Dermis microvascular lymphatic vessel endothelial cell (primary cell): ENCODE results near the gene CARM1. TPM values are rescaled to one million over a fixed set of nuclear protein-coding genes. Genes with fewer than 3 reads are reported as not detected.
"Not testable (repeated sequence)": the region's sequence is repeated elsewhere in the genome, so short reads cannot be mapped to it uniquely, and the experiment has no call there.

Experiments used
- DNase-seq, 2 donors: peaks; one replicate each; pipeline versions ENCODE4 v3.0.0 to v3.0.0-alpha.2; 2010; ENCODE audit warnings: low read depth in 2 of 2
- total RNA-seq: library from RNA; depleted of rRNA; stranded (reverse); fragments of >200 nt; gene quantifications from 2 replicates; pipeline ENCODE4 v1.2.1, GENCODE V29; 2014

The CARM1 gene
- total RNA-seq, 1 donor from 2014 or later: 19.0 TPM

DNA sequence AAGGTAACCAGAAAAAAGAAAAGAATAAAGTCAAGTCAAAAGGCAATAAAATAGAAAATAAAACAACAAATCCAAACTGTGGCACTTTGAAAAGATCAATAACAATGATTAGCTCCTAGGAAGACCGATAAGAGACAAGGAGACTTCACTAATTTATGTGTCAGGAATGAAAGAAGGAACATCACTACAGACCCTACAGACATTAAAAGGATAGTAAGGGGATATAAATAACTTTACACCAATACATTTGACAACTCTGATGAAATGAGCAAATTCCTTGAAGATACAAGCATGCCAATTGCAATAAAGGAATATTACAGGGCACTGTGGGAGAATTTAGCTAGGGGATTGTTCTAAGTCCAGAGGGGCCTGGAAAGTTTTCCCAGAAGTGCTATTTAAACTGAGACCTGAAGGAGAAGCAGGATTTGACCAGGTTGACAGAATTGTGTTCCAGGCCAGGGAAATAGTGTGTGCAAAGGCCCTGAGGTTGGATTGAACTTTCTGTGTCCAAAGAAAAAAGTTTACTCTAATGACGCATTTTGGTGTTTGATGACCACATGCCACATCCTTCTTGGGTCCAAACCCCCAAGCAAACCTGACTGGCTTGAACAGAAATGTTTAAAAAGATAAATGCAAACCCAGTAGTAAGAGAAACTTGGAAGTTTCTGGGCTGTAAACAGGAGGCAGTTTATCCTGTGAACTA is 24.7 kb upstream of the CARM1 start:
- DNase-seq: no peak

DNA sequence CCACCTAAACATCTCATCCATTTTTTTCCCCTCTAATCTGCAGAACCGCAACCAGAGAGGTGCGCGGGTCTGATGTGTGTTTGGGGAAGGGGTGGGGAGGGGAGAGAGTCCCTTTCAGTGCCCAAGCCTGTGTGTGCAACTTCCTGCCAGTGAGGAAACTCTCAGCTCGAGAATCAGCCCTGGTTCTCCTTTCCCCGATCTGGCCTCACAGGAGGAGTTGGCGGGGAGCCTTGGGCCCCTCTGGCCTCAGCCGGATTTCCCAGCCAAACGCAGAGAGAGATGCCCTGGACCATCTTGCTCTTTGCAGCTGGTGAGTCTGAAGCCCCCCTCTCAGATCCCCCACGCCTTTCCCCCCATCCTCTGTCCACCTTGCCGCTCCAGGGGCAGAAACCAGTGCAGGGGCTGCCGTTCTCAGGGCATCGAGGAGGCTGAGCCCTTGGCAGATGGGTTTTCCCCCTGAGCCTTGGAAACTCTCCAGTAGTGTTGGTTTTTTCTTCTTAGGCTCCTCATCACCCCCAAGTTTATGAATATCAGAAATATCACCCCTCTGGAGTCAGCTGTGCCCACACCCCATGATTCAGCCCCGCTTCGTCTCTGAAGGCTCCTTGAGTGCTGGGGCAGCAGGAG is 23.0 kb upstream of the CARM1 start, which contains the start of gene C19orf38:
C19orf38 (plus strand) TSS at position 186 of the 627 bp plus-strand sequence; CDS start at position 280, 94 bp downstream.
- no peak for DNase-seq

DNA sequence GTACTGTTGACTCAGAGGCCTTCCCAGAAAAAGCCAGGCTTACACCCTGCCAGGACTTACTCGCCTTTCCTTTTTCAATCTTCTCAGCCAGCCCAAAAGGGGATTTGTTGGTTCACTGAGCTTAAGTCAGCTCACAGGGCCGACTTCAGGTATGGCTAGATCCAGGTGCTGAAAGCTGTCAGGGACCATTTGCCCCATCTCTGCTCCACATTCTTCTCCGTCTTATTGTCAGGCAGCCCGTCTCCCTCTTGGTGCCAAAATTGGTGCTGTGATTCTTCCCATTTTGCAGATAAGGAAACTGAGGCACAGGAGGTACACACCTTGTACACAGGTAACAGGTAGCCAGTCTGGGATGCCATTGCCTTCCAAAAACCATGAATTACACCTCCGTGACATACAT is 20.7 kb upstream of the CARM1 start:
- DNase-seq: no peak

- DNase-seq: no peak
Measured at GRCh38 chr19:10852098-10852800, 19.1 kb upstream of the CARM1 start.

- no peak for DNase-seq
Measured at GRCh38 chr19:10852941-10853340, 18.4 kb upstream of the CARM1 start.

DNA sequence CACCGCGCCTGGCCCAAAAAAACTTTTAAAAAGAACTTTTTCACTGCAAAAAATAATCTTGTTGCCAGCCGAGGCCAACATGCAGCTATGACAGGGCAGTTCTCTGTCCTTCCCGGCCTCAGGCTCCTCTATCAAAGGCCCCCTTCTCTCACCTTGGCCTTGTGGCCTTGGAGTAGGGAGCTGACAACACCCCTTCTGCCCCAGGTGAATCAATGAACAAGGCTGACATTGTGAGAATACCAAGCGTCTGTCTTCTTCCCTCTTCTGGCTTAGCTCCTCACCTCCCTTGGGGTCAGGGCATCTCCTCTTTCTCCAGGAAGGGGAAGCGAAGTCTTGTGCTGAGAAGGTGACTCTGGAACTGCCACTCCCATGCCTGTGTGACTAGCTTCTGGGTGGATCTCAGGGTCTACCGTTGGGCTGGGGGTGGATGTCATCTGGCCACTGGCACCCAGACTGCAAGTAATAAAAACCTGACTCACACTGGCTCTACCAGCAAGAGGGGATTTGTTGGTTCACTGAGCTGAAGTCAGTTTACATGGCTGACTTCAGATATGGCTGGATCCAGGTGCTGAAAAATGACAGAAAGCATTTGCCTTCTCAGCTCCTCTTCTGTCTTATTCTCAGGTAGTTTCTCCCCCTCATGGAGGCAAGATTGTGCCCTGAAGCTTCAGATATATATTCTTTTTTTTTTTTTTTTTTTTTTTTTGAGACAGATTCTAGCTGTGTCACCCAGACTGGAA is 16.8 kb upstream of the CARM1 start:
- DNase-seq: no peak

DNA sequence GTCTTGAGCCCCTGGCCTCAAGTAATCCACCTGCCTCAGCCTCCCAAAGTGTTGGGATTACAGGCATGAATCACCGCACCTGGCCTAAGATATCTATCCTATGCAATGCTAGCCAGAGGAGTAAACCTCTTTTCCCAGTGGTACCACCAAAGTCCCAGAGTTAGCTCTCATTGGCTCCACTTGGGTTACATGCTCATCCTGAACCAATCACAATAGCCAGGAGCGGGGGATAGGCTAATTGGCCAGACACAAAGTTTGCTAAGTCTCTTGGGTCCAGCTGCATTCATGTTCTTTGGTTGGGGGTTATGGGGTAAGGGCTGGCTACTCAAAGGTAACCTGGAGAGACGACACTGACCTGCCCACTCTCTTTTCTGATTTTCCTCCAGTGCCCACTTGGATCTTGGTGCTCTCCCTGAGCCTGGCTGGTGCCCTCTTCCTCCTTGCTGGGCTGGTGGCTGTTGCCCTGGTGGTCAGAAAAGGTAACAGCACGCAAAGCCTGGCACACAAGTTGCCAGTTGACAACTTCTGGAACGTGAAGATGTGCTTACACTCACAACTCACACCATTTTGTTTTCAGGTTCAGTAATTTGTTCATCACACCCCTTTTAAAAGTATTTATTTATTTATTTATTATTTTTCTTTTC is 15.4 kb upstream of the CARM1 start:
- DNase-seq: peak in 1 of 2 donors; percentile 21

GRCh38 chr19:10856899-10857298 is 14.5 kb upstream of the CARM1 start:
- DNase-seq: not testable (repeated sequence)

- DNase-seq: peak in 1 of 2 donors; percentile 40
Measured at GRCh38 chr19:10858204-10858828, 13.0 kb upstream of the CARM1 start.

DNA sequence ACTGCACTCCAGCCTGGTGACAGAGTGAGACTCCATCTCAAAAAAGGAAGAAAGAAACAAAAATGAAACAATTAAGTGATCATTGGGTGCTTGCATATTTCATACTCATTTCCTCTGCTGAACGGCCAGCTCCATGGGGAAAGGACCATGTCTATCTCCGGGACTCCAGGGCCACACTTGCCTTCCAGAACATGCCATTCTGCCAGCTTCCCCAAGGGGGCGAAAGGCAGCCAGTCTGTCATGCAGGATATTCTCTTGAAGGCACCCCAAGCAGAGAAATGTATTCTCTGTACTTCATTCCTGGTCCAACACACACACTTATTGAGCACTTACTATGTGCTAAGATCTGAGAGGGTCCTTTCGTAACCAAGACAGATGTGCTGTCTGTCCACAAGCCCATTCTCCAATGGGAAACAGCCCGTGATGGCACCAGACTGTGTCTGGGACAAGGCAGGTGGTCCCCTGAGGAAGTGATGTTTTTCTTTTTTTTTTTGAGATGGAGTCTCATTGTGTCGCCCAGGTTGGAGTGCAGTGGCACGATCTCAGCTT is 10.2 kb upstream of the CARM1 start:
- DNase-seq: peak in 1 of 2 donors; percentile 46

- no peak for DNase-seq
Measured at GRCh38 chr19:10862561-10863106, 8.7 kb upstream of the CARM1 start.

GRCh38 chr19:10863107-10863717 is 8.1 kb upstream of the CARM1 start:
- DNase-seq: no peak

GRCh38 chr19:10864538-10864899 is 6.8 kb upstream of the CARM1 start:
- DNase-seq: peak; percentile 45 to 71

DNA sequence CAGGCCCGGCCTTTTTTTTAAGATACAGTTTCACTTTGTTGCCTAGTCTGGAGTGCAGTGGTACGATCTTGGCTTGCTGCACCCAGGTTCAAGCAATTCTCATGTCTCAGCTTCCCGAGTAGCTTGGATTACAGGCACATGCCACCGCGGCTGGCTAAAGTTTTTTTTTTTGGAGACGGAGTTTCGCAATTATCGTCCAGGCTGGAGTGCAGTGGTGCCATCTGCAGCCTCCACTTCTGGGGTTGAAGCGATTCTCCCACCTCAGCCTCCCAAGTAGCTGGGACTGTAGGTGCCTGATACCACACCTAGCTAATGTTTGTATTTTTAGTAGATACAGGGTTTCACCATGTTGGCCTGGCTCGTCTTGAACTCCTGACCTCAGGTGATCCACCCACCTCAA is 4.9 kb upstream of the CARM1 start:
- DNase-seq: no peak

GRCh38 chr19:10868872-10869547 is 2.3 kb upstream of the CARM1 start:
- no peak for DNase-seq

- not testable (repeated sequence) for DNase-seq
Measured at GRCh38 chr19:10869872-10870311, 1.5 kb upstream of the CARM1 start.

DNA sequence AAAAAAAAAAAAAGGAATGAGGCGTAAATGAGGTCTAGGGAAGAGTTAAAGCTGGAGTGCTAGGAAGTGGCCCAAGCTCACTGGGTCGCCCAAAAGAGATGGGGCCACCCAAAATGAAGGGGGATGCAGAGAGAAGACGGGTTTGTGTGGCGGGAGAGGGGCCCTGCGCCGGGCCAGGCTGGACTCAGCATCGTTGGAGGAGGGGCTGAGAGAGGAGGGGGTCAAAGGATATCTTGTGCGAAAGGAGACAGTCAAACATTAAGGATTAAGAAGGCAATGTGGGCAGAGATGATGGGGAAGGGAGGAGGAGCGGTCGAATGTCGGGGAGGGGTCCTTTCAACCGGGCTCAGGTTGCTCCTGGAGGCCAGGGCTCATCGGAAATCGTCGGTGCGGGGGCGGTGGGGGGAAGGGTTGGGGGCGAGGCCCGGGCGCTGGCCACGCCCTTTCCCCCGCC is 825 bp upstream of the CARM1 start:
- no peak for DNase-seq

DNA sequence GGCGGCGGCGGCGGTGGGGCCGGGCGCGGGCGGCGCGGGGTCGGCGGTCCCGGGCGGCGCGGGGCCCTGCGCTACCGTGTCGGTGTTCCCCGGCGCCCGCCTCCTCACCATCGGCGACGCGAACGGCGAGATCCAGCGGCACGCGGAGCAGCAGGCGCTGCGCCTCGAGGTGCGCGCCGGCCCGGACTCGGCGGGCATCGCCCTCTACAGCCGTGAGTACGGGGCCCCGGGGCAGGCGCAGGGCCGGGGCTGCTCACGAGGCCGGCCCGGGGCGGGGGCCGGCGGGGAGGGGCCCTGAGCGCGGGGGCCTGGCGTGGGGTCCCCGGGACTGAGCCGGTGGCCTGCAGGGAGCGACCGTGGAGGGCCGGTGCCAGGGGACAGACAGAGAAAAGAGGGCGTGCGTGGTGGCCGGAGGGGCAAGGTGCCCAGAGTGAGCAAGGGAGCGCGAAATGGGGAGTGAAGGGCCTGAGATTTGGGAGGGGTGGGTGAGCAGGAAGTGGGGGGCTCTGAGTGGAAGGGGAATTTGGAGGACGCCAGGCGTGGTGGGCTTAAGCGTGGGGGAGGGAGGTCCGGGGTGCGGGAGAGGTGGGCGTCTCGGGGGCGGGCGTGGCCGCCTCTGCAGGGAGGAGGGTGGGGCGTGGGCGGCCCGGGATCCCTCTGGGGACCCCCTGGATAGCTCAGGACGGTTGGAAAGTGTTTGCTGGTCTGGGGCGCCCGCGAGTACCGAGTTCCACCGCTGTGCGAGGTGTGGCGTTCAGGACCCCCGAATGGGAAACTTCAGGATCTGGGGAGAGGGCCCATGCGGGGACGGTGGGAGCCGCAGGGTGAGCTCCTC is 575 bp downstream of the CARM1 start:
- DNase-seq: peak in 1 of 2 donors; percentile 29
